Measurements from ENCODE around the gene GASK1A.
A peak's percentile ranks its signal among the peaks of the same experiment; 100 is the strongest.
"Not testable (repeated sequence)": the region's sequence is repeated elsewhere in the genome, so short reads cannot be mapped to it uniquely, and the experiment has no call there.

The GASK1A gene

GRCh38 chr3:43032646-43033628 is 53.8 kb downstream of the GASK1A start:
- peak; percentile 16 for DNase-seq

DNA sequence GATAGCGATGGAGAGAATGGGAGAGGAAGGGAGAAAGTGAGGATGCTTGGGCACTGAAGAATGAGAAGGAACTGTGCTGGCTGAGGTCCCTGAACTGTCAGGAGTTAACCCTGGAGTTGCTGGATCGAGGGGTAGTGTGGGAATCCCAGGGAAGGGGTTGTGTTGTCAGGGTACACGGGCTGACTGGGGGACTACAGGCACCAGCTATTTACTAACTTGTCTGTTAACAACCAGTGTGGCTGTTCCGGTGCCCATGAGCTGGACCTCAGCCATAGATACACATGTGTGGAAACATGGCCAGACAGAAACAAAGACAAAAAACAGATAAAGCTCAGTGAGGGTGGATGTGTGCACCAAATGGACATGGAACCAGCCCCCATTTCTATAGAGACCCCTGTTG is 55.1 kb downstream of the GASK1A start:
- DNase-seq = peak; percentile 10

GRCh38 chr3:43034911-43035310 is 55.8 kb downstream of the GASK1A start:
- DNase-seq = peak; percentile 19

DNA sequence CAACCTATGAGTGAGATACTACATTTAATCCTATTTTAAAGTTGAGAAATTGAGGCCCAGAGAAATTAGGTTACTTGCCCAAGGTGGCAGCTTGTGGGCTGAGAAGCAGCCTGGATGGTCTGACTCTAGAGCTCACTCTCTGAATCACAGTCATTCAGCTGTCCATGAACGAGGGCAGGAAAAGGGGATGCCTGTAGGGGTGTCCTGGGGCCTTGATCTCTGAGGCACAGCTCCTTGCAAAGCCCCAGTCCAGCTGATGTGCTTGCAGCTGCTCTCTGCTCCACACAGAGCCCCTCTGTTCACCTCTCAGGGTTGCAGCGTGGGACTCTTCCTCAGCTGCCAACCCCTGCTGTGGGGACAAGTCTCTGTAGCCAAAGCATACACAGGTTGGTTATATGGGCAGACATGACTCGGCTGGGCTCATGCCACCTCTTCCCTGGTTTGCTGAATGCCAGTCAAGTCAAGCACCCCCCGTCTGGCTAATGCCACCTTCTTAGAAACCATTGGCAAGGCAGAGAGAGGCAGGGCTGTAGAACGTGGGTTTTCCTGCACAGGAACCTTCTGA is 56.8 kb downstream of the GASK1A start:
- peak; percentile 53 for DNase-seq

DNA sequence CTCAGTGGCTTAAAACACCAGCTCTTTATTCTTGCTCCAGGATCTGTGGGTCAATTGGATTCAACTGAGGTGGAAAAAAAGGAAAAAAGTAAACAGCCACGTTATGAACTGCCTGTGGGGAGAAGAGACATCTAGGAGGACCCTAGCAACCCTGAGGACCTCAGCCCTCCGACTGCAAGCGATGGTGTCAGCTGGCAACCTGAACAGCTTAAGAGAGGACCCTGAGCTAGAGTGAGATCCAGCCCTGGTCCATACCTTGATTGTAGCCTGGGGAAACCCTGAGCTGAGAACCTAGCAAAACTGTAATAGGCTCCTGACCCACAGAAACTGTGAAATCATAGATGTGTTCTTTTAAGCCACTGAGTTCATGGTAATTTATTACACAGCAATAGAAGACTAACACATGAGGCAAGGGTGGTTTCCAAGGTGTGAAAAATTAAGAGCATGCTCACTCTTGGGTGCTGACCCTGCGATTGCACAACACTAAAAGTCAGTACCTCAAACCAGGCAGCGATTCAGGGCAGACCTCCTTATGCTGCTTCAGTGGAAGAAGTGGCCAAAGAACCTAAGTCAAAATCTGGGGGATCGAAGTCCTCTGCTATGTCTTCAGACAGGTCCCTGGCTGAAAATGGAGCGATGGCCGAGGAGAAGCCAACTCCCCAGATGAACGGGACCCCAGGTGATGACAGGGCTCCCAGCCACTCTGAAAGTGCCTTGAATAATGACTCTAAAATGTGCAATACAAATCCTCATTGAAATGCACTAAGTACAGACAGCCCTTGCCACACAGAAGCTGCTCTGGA is 57.7 kb downstream of the GASK1A start:
- peak; percentile 39 for DNase-seq

GRCh38 chr3:43038010-43038409 is 58.9 kb downstream of the GASK1A start:
- DNase-seq = no peak

DNA sequence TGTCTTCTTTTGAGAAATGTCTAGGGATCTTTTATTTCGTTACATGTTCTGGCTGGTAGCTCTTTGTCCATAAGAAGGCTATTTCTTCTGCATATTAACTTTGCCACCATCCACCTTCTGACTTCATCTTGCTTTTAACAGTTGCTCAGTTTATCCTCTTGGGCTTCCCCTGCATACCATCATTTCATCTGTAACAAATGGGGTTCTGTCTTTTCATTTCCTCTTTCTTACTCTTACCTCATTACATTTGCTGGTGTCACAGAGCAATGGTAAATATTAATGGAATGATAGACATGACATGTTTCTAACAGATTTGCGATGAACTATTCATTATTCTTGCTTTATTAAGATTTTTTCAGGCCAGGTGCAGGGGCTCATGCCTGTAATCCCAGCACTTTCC is 62.4 kb downstream of the GASK1A start:
- no peak for DNase-seq

- DNase-seq = no peak
Observed at GRCh38 chr3:43043071-43043766, 64.1 kb downstream of the GASK1A start.

DNA sequence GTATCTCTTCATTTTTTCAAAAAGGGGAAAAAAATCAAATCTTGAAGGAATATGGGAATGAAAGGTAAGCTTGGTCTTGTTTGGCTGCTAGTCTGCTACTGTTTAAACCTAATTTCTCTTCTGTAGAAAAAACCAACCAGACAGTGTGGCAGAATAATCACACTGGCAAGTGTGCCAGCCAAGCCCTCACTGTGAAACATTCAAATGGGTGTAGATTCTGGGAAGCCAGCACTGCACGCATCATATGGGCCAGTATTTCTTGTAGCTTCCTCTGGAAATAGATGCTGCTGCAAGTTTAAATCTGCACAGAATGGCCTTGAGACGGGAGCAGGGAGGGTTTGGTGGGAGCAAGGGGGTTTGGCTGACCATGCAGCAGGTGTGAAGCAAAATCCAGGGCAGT is 64.7 kb downstream of the GASK1A start:
- DNase-seq = no peak

DNA sequence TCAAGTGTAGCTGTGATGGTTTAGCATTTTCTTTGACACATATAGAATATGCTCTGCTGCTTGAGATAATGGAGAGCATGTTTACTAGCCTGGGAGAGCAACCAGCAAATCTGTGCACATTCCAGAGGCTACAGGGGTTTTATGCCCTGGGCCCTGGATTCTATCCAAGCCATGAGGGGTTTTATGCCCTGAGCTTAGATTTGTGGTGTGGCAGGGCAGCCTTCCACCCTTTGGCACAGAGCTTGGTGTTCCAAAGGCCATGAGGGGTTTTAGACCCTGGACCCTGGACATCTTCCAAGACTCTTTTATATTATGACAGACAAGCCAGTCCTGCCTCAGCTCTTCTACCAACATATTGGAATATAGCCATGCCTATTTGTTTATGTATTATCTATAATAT is 66.0 kb downstream of the GASK1A start:
- DNase-seq = not testable (repeated sequence)

- DNase-seq = no peak
Observed at GRCh38 chr3:43046583-43046982, 67.5 kb downstream of the GASK1A start.

- DNase-seq = no peak
Observed at GRCh38 chr3:43048470-43048869, 69.4 kb downstream of the GASK1A start.

DNA sequence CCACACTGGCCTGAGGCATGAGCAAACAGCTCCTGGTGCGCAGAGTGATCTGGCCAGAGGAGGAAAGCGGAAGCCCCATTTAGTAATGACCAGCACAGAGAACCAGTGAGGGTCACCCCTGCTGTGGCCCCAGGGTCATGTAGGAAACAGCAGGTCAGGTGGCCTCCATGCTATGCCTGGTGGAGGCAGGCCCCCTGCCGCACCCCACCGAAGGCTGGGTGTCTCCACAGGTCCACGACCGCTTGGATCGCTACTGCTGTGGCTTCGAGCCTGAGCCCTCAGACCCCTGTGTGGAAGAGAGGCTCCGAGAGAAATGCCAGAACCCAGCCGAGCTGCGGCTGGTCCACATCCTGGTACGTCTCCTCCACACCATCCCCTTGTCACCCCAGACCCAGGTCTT is 74.2 kb downstream of the GASK1A start:
- DNase-seq = no peak

- DNase-seq = no peak
Observed at GRCh38 chr3:43054754-43055153, 75.6 kb downstream of the GASK1A start.

DNA sequence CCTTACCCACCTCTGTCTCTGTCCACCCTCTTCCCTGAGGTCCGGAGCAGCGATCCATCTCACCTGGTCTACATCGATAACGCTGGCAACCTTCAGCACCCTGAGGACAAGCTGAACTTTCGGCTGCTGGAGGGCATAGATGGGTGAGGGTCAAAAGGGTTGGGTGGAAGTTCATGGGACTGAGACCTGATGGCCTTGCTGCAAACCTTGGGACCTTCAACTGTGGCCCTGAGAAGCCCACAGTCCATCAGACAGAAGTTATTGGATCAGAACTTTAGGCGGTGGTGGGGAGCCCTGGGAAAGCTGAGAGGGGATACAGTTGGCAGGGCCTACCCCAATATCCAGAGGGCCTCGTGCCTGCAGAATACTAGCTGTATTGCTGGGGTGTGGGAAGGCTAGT is 76.3 kb downstream of the GASK1A start:
- DNase-seq = peak; percentile 24

GRCh38 chr3:43055806-43056770 is 77.0 kb downstream of the GASK1A start:
- peak; percentile 24 for DNase-seq

- DNase-seq = no peak
Observed at GRCh38 chr3:43059456-43059855, 80.3 kb downstream of the GASK1A start.

DNA sequence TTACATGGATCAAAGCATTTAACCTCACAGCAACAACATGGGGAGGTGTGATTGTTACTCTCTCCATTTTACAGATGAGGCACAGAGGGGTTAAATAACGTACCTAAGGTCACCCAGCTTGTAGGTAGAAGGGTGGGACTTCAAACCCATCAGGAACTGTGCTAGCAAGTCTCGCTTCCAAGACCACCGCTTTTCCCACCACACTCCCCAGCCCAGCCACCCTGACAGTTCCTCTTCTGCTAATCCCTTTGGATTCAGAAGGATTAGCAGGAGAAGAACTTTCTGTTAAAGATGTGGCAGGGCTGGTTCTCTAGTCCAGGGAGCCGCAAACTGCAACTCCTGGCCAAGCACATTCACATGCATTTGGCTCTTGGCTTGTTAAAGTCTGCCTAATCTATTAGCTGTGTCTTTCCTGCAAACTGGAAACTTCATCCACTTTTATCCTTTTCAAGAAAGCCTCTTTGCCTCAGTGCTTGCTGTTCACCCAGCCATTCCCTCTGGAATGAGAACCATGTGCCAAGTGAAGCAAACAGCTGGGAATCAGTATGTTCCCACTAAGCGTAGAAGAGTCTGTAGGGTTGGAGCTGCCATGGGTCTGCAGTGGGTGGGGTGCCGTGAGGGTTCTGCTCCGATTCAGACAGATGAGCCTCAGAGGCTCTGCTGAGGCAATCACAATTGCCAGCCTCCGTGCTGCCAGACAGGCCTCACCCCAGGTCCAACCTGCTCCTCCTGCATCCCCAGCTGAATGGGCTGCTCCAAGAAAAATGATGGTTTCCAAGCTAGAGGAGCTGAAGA is 82.2 kb downstream of the GASK1A start:
- peak; percentile 35 for DNase-seq

GRCh38 chr3:43062040-43062563 is 83.0 kb downstream of the GASK1A start:
- DNase-seq = no peak

GRCh38 chr3:43062564-43063040 is 83.5 kb downstream of the GASK1A start:
- DNase-seq = no peak

Data from right forelimb (tissue), 1 donor.